AG10803 (cell line): ENCODE results near the gene SUPT20H.

Experiments
- DNase-seq: peaks from one replicate; pipeline ENCODE4 v3.0.0; 2010; ENCODE audit warnings: low read depth
- H3K4me3 ChIP-seq: 2 replicates; pipeline ENCODE4 v1.5.1; 2011; ENCODE audit warnings: mild to moderate bottlenecking, low read length, control low read depth
- CTCF ChIP-seq: conservative IDR thresholded peaks from 2 replicates; pipeline ENCODE4 v1.5.1; 2011; ENCODE audit warnings: mild to moderate bottlenecking, low read length, control low read depth, inconsistent platforms

Gene SUPT20H

GRCh38 chr13:37011788-37012187 is 47.7 kb downstream of the SUPT20H start:
- TF ChIP-seq CTCF, result no peak
- no peak for DNase-seq
- H3K4me3 ChIP-seq, result no peak overlapping the region

- DNase-seq, result no peak
- H3K4me3 ChIP-seq, result no peak overlapping the region
- TF ChIP-seq CTCF, result no peak
These were observed 48.5 kb downstream of the SUPT20H start for GRCh38 chr13:37011002-37011401.

GRCh38 chr13:37010424-37010823 is 49.1 kb downstream of the SUPT20H start:
- no peak overlapping the region for H3K4me3 ChIP-seq
- no peak for TF ChIP-seq CTCF

GRCh38 chr13:37009692-37010091 is 49.8 kb downstream of the SUPT20H start:
- no peak for TF ChIP-seq CTCF
- H3K4me3 ChIP-seq, result no peak overlapping the region
- DNase-seq, result no peak

More at GRCh38 chr13:37010424-37010823, 49.1 kb downstream of the SUPT20H start:
- DNase-seq, result no peak

GRCh38 chr13:37001921-37002250 is 57.6 kb downstream of the SUPT20H start:
- no peak for TF ChIP-seq CTCF
- no peak for DNase-seq
- H3K4me3 ChIP-seq, result peak overlapping the region; percentile 90

GRCh38 chr13:36999054-36999714 is 60.3 kb downstream of the SUPT20H start, which contains the start of gene ALG5:
ALG5 (minus strand) TSS chr13:36999340; CDS start chr13:36999300, 40 bp downstream.
- H3K4me3 ChIP-seq, result peak within 1 kb of the TSS; percentile 90
- DNase-seq, result peak; percentile 87
- TF ChIP-seq CTCF, result peak; percentile 60

- peak overlapping the region; percentile 90 for H3K4me3 ChIP-seq
- TF ChIP-seq CTCF, result no peak
- DNase-seq, result peak; percentile 5
These were observed 60.9 kb downstream of the SUPT20H start for GRCh38 chr13:36998624-36999041.
